DMS53 treated with DMSO at 0.1 percent for 48 hours (cell line): ENCODE data around the gene ABR.
"Not testable (repeated sequence)": the region's sequence is repeated elsewhere in the genome, so short reads cannot be mapped to it uniquely, and the experiment has no call there.

Experiments used
- DNase-seq: peaks from one replicate; lab custom pipeline; 2025; ENCODE audit not compliant: unreplicated experiment; lab: John Stamatoyannopoulos, UW

ABR gene

DNA sequence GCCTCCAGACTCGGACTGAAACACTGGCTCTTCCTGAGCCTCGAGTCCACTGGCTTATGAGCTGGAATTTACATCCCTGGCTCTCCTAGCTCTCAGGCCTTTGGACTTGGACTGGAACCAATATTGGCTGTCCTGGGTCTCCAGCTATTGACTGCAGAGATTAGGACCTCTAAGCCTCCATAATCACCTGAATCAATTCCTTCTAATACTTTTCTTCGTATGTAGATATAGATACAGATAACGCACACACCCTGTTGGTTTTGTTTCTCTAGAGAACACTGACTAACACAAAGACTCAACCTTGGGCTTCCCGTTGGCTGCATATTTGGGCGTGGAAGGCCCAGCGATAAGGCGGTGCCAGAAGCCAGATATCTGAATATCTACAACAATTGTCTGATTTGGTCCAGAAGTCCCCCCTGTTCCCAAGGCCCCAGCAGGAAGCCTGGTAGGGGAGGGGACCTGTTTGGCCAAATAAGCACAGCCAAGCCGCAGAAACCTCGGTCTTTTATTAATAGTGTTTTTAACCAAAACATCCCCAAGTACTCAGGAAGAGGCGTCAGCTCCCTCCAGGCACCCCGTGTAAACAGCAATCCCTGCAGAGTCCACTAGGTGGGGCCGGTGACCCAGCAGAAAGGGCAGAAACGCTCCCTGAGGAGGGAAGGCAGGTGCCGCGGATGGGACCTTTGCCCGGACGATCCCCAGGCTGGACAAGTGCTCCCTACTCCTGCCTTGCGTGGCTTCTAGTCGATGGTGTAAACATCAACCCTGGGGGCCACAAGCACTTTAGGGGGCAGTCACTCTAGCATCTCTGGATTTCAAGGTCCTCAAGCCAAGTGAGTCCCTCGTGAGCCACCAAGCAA lies 57.0 kb downstream of the ABR start:
- peak; percentile 39 for DNase-seq

DNA sequence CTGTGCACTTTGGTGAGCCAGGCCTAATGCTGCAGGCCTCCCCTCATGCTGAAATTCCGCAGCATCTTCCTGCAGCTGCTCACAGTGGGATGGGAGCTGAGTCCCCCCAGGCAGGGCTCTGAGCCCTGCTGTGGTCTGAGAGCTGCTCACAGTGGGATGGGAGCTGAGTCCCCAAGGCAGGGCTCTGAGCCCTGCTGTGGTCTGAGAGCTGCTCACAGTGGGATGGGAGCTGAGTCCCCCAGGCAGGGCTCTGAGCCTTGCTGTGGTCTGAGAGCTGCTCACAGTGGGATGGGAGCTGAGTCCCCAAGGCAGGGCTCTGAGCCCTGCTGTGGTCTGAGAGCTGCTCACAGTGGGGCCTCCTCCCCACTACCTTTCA lies 58.4 kb downstream of the ABR start:
- not testable (repeated sequence) for DNase-seq

DNA sequence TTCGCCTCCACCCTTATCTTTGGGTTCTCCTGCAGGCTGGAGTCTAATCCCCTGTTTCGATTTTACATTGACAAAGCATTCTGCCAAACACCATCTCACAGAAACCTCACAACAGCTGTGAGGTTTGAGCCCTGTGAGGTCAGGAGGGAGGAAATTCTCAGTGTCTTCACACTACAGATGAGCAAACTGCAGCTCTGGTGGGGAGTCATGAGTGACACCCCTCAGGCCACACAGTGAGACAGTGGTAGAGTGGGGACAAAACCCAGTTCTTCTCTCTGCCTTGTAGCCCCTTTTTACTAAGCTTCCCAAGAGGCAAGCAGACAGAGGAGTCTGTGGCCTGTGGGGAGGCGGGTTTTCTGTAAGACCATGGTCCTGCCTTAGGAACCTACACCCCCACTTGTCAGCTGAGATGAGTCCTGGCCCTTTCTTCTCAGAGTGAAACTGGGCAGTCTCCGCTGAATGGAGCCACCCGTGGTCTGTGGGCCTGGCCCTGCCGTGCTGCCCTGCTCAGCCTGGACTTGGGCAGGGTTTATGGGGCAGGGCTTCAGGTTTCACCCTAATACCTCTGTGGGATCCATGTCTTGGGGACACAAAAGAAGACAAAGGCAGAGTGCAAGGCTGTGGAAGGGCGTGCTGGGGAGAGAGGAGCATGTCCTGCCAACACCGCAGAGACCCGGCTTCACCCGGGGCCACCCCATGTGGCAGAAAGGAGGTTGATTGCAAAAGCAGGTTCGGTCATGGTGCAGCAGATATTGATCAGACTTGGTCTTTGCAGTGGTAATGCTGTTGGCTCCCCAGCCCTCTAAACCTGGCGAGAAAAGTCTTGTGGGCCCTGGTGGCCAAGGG lies 59.0 kb downstream of the ABR start:
- no peak for DNase-seq

- no peak for DNase-seq
These were observed 59.9 kb downstream of the ABR start for GRCh38 chr17:1119924-1120323.

GRCh38 chr17:1116602-1117001 lies 63.2 kb downstream of the ABR start:
- DNase-seq, result no peak

- DNase-seq, result no peak
These were observed 66.9 kb downstream of the ABR start for GRCh38 chr17:1112875-1113274.

- peak; percentile 49 for DNase-seq
These were observed 68.0 kb downstream of the ABR start for GRCh38 chr17:1111599-1112443.

GRCh38 chr17:1110862-1111598 lies 68.8 kb downstream of the ABR start:
- peak; percentile 49 for DNase-seq

DNA sequence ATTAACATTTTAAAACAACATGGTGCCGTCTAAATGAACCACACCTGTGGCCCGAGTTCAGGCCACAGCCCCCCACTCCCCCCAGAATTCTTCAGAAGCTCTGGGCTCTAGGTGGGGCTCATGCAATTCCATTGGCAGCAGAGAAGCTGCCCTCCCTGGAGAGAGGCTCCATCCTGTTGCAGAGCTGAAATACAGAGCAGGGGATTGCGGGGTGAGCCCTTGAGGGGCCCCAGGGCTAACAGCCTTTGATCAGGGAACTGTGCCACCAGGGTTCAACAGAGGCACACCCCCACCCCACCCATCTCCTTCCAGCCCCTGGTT lies 69.3 kb downstream of the ABR start:
- no peak for DNase-seq

- DNase-seq, result no peak
These were observed 69.9 kb downstream of the ABR start for GRCh38 chr17:1109606-1110540.

DNA sequence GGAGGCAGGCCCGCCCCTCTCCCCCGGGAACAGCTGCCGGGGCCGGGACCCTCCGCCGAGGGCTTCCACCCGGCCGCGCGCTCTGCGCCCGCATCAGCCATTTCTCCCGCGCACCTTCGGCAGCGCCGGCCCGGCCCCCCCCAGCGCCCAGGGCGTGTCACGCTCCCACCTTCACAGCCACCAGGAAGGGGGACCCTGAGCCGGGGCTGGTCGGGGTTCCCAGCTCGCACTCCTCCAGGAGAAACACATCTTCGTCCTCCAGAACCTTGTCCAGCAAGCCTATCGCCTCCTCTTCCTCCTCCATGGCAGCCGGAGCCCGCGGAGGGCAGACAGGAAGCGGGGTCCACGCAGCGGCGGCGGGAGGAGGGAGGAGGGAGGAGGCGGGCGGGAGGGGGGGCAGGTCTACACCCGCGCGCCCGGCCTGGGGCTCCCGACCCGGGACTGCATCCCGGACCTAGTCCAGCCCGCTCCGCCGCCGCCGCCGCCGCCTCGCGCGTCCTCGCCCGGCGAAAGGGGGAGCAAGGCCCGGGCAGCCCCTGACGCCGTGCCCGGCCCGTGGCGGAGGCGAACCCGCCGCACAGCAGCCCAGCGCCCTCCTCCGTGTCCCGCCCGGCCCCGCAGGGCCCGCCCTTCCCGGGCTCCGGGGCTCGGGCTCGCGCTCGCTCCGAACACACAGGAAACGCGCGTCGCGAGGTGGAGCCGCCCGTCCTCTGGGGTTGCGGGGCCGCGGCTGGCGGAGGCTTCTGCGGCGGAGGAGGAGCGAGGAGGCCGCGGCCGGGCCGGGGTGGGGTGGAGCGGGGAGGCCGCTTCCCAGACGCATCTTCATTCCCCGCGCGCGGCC lies 70.8 kb downstream of the ABR start:
- peak; percentile 11 for DNase-seq

DNA sequence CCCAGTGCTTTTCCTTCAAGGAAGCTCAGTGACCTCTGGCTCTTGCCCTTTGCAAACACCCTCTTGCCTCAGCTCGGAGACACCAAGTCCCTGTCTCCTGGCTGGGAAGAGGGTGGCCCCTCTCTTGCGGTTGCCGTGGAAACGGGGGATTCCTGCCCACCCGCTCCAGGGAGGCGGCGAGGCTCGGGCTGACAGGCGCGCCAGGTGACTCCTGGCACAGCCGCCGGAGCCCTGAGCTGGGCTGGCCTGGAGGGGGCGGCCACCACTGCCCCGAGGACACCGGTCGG lies 71.4 kb downstream of the ABR start:
- no peak for DNase-seq

DNA sequence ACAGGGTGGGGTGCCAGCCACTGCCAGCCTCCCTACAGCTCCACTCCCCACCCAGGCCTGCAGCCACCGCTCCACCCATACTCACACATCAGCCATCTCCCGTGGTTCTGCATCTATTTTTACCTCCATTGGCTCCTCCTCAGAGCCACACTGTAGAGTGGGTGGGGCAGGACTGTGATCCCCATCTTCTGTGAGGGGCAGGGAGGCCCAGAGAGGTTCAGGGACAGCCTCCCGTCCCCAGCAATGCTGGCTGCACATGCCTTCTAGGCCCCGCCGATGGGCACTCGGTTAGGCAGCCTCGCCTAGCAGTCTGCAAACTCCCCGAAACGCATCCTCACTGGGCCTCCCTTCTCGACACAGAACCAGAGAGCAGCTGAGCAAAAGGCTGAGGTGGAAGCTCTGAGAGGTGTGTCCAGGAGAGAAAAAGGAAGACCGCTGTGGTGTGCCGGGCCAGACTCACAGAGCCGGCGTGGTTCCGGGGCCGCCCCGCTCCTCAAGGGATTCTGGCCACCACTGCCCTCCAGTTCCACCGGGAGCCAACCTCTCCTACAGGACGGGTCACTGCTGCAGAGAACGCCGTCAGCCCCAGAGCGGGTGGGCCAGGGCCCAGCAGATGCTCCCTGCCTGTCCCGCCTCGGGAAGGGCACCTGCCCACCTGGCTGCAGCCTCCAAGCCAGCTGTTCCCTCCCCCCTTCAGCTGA lies 71.9 kb downstream of the ABR start:
- no peak for DNase-seq

DNA sequence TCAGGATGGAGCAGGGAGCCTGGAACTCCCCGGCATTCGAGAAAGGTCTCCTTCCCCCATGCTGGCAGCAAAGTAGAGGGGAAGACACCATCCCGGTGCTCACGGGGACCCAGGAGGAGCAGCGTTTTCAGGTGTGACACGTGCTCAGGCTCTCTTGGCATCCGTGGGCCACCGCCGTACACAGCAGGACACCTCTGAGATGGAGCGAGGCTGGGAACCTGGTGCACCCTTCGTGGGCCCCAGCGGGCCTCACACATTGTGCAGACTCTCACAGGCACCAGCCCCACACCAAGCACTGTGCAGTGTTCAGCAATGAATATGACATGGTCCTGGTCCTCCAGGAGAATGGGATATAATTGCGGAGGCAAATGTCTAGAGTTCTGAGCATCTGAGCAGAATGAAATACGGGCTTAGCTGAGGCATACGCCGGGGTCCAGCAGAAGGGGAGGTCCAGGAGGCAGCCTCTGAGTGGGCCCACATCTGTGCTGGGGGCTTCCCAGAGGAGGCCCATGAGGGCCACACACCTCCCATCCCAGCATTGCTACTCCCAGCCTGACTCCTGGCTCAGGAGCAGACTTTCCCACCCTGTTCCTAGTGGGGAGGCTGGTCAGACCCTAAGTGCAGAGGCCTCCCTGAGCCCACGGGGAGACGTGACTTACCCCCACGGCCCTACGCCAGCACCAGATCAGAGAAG lies 72.6 kb downstream of the ABR start:
- DNase-seq, result no peak

DNA sequence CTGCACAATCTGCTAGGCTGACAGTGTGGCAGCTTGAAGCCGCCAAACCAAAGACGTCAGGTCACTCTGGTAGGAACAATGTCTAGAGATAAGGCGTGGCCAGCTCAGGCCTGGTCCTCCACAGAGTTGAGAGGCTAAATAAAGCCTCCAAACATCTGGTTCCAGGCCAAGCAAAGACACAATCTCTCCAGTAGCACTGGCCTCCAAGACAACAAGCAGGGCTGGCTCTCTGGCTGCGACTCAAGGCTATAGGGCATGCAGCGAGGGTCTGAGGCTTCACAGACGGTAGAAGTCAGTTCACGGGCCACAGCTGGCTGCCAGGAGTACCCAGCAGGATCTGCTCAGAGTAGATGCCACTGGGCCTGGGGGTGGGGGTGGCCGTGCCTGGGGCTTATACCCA lies 75.6 kb downstream of the ABR start:
- DNase-seq, result no peak

DNA sequence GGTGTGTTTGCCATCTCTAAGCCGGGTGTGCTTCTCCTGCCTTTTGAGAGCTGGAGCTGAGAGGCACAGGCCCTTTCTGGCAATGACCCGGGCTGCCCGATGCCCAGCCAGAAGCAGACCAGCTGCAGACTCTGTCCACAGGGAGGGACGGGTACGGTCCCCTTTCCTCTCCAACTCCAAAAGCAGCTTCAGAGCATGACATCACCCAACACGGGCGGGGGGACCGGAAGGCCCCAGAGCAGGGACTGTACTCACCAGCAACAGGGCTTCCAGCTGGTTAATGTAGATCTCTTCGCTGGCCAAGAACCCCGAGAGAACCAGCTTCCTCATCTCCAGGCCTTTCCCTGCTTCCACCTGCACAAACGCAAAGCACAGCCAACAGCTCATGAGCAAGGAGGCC lies 79.4 kb downstream of the ABR start:
- DNase-seq, result no peak

GRCh38 chr17:1099242-1099641 lies 80.5 kb downstream of the ABR start:
- no peak for DNase-seq
